ENCODE measurements around the gene SMYD3. TPM values are rescaled to one million over a fixed set of nuclear protein-coding genes. Genes with fewer than 3 reads are reported as not detected.

The SMYD3 gene
- total RNA-seq, 1 experiment from 2014 or later = 17.4 TPM

- Histone ChIP-seq H3K27ac (ENCODE audit: low read length) (no peak overlapping the region), H3K4me3 (ENCODE audit: low read depth in 2 of 2, low read length in 2 of 2) (no peak overlapping the region), H3K36me3 (ENCODE audit: control insufficient read depth, insufficient read depth, low read length) (no peaks in the 10 kb centered on the region), H3K4me1 (ENCODE audit: control insufficient read depth, insufficient read depth, low read length) (no peaks in the 10 kb centered on the region), H3K27me3 (ENCODE audit: control insufficient read depth, insufficient read depth, low read length) (no peaks in the 10 kb centered on the region), H3K9me3 (ENCODE audit: control insufficient read depth, insufficient read depth, low read depth, low read length) (no peaks in the 10 kb centered on the region)
- no peak for TF ChIP-seq POLR2AphosphoS5 (IDR thresholded peaks at IDR 0.05; ENCODE audit: low read depth, low read length)
- TF ChIP-seq TCF7L2 (IDR thresholded peaks at IDR 0.05; ENCODE audit: low read depth, low read length) = no peak
- no peak for TF ChIP-seq SIN3A (IDR thresholded peaks at IDR 0.05; ENCODE audit: borderline replicate concordance, insufficient read depth, low read depth, low read length)
- no peak for TF ChIP-seq CTCF (IDR thresholded peaks at IDR 0.05)
- TF ChIP-seq REST (IDR thresholded peaks at IDR 0.05; ENCODE audit: insufficient read depth in 1 of 2, low read depth in 2 of 2, low read length in 1 of 2) = no peak
- ATAC-seq (no peak), DNase-seq (ENCODE audit: low read depth, low spot score) (no peak)
- intact Hi-C loops (cut with micrococcal nuclease; ENCODE audit: unreplicated experiment) = no loop called here
- no TSS peak for BruUV-seq (replicated peaks)
- in situ Hi-C loops (cut with HindIII; ENCODE audit: low pct_unique_long_range_greater_than_20kb, low sequenced_read_pairs) = no loop called here
- ChIA-PET POLR2A (no interaction called here), CTCF (no interaction called here)
Observed at GRCh38 chr1:246355411-246356230, 151.5 kb downstream of the SMYD3 start.

GRCh38 chr1:246351721-246352120, 155.4 kb downstream of the SMYD3 start:
- TF ChIP-seq CTCF (IDR thresholded peaks at IDR 0.05) (no peak), REST (IDR thresholded peaks at IDR 0.05; ENCODE audit: insufficient read depth in 1 of 2, low read depth in 2 of 2, low read length in 1 of 2) (no peak), TCF7L2 (IDR thresholded peaks at IDR 0.05; ENCODE audit: low read depth, low read length) (no peak), POLR2AphosphoS5 (IDR thresholded peaks at IDR 0.05; ENCODE audit: low read depth, low read length) (no peak), SIN3A (IDR thresholded peaks at IDR 0.05; ENCODE audit: borderline replicate concordance, insufficient read depth, low read depth, low read length) (no peak)
- ATAC-seq = no peak
- DNase-seq (ENCODE audit: low read depth, low spot score) = no peak
- no peaks in the 10 kb centered on the region for H3K27me3 ChIP-seq (ENCODE audit: control insufficient read depth, insufficient read depth, low read length)
- H3K4me1 ChIP-seq (ENCODE audit: control insufficient read depth, insufficient read depth, low read length) = no peaks in the 10 kb centered on the region
- no peaks in the 10 kb centered on the region for H3K9me3 ChIP-seq (ENCODE audit: control insufficient read depth, insufficient read depth, low read depth, low read length)
- no peak overlapping the region for H3K27ac ChIP-seq (ENCODE audit: low read length)
- ChIA-PET CTCF (no interaction called here), POLR2A (no interaction called here)
- H3K4me3 ChIP-seq (ENCODE audit: low read depth in 2 of 2, low read length in 2 of 2) = no peak overlapping the region
- in situ Hi-C loops (cut with HindIII; ENCODE audit: low pct_unique_long_range_greater_than_20kb, low sequenced_read_pairs) = no loop called here
- no peaks in the 10 kb centered on the region for H3K36me3 ChIP-seq (ENCODE audit: control insufficient read depth, insufficient read depth, low read length)
- intact Hi-C loops (cut with micrococcal nuclease; ENCODE audit: unreplicated experiment) = no loop called here
- no TSS peak for BruUV-seq (replicated peaks)

Data from Panc1 (cell line).